Lung (tissue), 12 donors: Measurements from ENCODE around the gene ITFG1. TPM values are rescaled to one million over a fixed set of nuclear protein-coding genes. Genes with fewer than 3 reads are reported as not detected.

Experiments used
- ATAC-seq: fragments of 200-7000 bp; cut with Tn5 transposase; one replicate; pipeline ENCODE4 v1.9.1; 2020; ENCODE audit warnings: moderate number of reproducible peaks; ENCODE audit not compliant: insufficient read depth, low FRiP score
- DNase-seq, 3 donors: peaks; one replicate each; pipeline ENCODE4 v3.0.0-alpha.2; 2013 to 2017
- H3K27ac ChIP-seq, 2 donors: one replicate each; pipeline ENCODE4 v1.5.1; 2013; ENCODE audit warnings: mild to moderate bottlenecking in 2 of 2, moderate library complexity in 2 of 2, control low read depth in 1 of 2, inconsistent platforms in 1 of 2, low read depth in 1 of 2, low read length in 1 of 2
- H3K27me3 ChIP-seq, 3 donors: one replicate each; pipeline ENCODE4 v1.5.1; 2013; ENCODE audit warnings: low read length in 2 of 3; ENCODE audit not compliant: control insufficient read depth in 3 of 3, insufficient read depth in 3 of 3
- H3K36me3 ChIP-seq, 4 donors: one replicate each; pipeline ENCODE4 v1.5.1; 2013; ENCODE audit warnings: low read length in 4 of 4, mild to moderate bottlenecking in 1 of 4, moderate library complexity in 1 of 4; ENCODE audit not compliant: control insufficient read depth in 4 of 4, insufficient read depth in 4 of 4
- H3K4me1 ChIP-seq, 5 donors: one replicate each; pipeline ENCODE4 v1.5.1; 2013; ENCODE audit warnings: low read length in 5 of 5, mild to moderate bottlenecking in 2 of 5, moderate library complexity in 1 of 5; ENCODE audit not compliant: control insufficient read depth in 5 of 5, insufficient read depth in 5 of 5
- H3K4me3 ChIP-seq: one replicate; pipeline ENCODE4 v1.5.1; 2013; ENCODE audit warnings: mild to moderate bottlenecking, control low read depth, moderate library complexity
- H3K9ac ChIP-seq, 2 donors: one replicate each; pipeline ENCODE4 v1.5.1; 2013; ENCODE audit warnings: low read length in 2 of 2, control low read depth in 1 of 2; ENCODE audit not compliant: insufficient read depth in 1 of 2
- H3K9me3 ChIP-seq, 4 donors: one replicate each; pipeline ENCODE4 v1.5.1; 2013; ENCODE audit warnings: low read length in 3 of 4, mild to moderate bottlenecking in 1 of 4, moderate library complexity in 1 of 4; ENCODE audit not compliant: control insufficient read depth in 4 of 4, insufficient read depth in 3 of 4
- CTCF ChIP-seq: IDR thresholded peaks from 2 replicates; pipeline ENCODE4 v1.5.1; 2012; ENCODE audit warnings: mild to moderate bottlenecking; ENCODE audit errors: control extremely low read depth, extremely low read depth
- WGBS, 2 donors: extraction: QIAGEN DNeasy Blood & Tissue Kit; methylation state at CpG; one replicate each; pipeline ENCODE4 v1.1.7; 2013; 5-methylcytosine and 5-hydroxymethylcytosine counted together
- polyA plus RNA-seq, 2 donors: library from polyadenylated mRNA; stranded (reverse); fragments of 200-250 nt; gene quantifications; one replicate each; pipeline ENCODE4 v1.2.1, GENCODE V29; 2013
- total RNA-seq, 2 donors: library from RNA; depleted of rRNA in 1 of 2; stranded (reverse); fragments of >200 nt in 1 of 2; gene quantifications; one replicate each; pipeline ENCODE4 v1.2.1, GENCODE V29; 2014 to 2021
- donor health status: control.
- donor health status: control.
- donor health status: Bipolar disorder and iron deficiency.
- donor health status: healthy.
- donor health status: DM: yes; HTN: yes; CAD: no.

ITFG1 gene
- total and polyA plus RNA-seq, 4 donors: 13.0 to 79.4 (median 40.2) TPM

- 93 to 94% methylated on average over 4 of the region's 4 CpGs for WGBS, 2 donors
- Histone ChIP-seq H3K27me3 (no peaks in the 10 kb centered on the region), H3K9me3 (no peaks in the 10 kb centered on the region), H3K4me1 (peaks cover 0 to 3% (median 0%) of the 10 kb centered on the region in 5 donors), H3K36me3 (no peaks in the 10 kb centered on the region), H3K9ac (no peak overlapping the region), H3K27ac (no peak overlapping the region), H3K4me3 (no peak overlapping the region)
- no peak for ATAC-seq
- no peak for TF ChIP-seq CTCF
- DNase-seq: no peak
These were observed 326.3 kb downstream of the ITFG1 start for GRCh38 chr16:47134550-47134949.

- no peak for ATAC-seq
These were observed 328.6 kb downstream of the ITFG1 start for GRCh38 chr16:47132308-47132707.

GRCh38 chr16:47129755-47130435 lies 331.0 kb downstream of the ITFG1 start:
- H3K4me1 ChIP-seq: peaks cover 0 to 2% (median 0%) of the 10 kb centered on the region in 5 donors
- no peak for TF ChIP-seq CTCF
- H3K9ac ChIP-seq: no peak overlapping the region
- H3K36me3 ChIP-seq: no peaks in the 10 kb centered on the region
- H3K27ac ChIP-seq: no peak overlapping the region
- H3K9me3 ChIP-seq: no peaks in the 10 kb centered on the region
- no peak for ATAC-seq
- 85 to 87% methylated on average over 7 of the region's 7 CpGs for WGBS, 2 donors
- no peak overlapping the region for H3K4me3 ChIP-seq
- no peak for DNase-seq
- H3K27me3 ChIP-seq: no peaks in the 10 kb centered on the region

More at GRCh38 chr16:47132308-47132707, 328.6 kb downstream of the ITFG1 start:
- TF ChIP-seq CTCF: no peak
- H3K9ac ChIP-seq: no peak overlapping the region
- H3K4me3 ChIP-seq: no peak overlapping the region
- H3K27ac ChIP-seq: no peak overlapping the region
- no peaks in the 10 kb centered on the region for H3K9me3 ChIP-seq
- DNase-seq: peak in 1 of 3 donors; percentile 16
- H3K4me1 ChIP-seq: peaks cover 0 to 2% (median 0%) of the 10 kb centered on the region in 5 donors
- H3K36me3 ChIP-seq: no peaks in the 10 kb centered on the region
- no peaks in the 10 kb centered on the region for H3K27me3 ChIP-seq

- TF ChIP-seq CTCF: no peak
- WGBS, 2 donors: 92 to 94% methylated on average over 3 of the region's 3 CpGs
- Histone ChIP-seq H3K9ac (no peak overlapping the region), H3K4me1 (peaks cover 0 to 2% (median 0%) of the 10 kb centered on the region in 5 donors), H3K9me3 (no peaks in the 10 kb centered on the region), H3K27ac (no peak overlapping the region), H3K4me3 (no peak overlapping the region), H3K27me3 (no peaks in the 10 kb centered on the region), H3K36me3 (no peaks in the 10 kb centered on the region)
- ATAC-seq: no peak
- no peak for DNase-seq
These were observed 333.3 kb downstream of the ITFG1 start for GRCh38 chr16:47127541-47127940.
